HEK293 (cell line): ENCODE results near the gene ZNF236.

Source experiments
- CTCF ChIA-PET: fragments of 350-600 bp; formaldehyde crosslinking; extraction: SDS; loops from one replicate; lab custom pipeline; 2021; ENCODE audit warnings: antibody characterized with exemption; lab: Yijun Ruan, JAX
- POLR2A ChIA-PET: fragments of 300-600 bp; formaldehyde crosslinking; extraction: SDS; loops from one replicate; lab custom pipeline; 2020; ENCODE audit warnings: antibody characterized with exemption, inconsistent platforms; lab: Yijun Ruan, JAX
- H3K27ac ChIP-seq: fragments of 200-500 bp; sonication (Bioruptor generic); 2 replicates; pipeline ENCODE4 v1.5.1; 2014; ENCODE audit warnings: low read depth, low read length, control low read depth, inconsistent platforms; ENCODE audit errors: extremely low read depth
- H3K36me3 ChIP-seq, 2 experiments: fragments of 200-500 bp in 1 of 2; sonication (Bioruptor generic) in 1 of 2; 1 replicate in 1 of 2; 2 replicates in 1 of 2; pipeline ENCODE4 v1.5.1; 2014 to 2017; ENCODE audit warnings: inconsistent platforms in 2 of 2, low read length in 2 of 2; ENCODE audit not compliant: control insufficient read depth in 2 of 2, insufficient read depth in 1 of 2
- H3K4me1 ChIP-seq: fragments of 200-500 bp; sonication (Bioruptor generic); 2 replicates; pipeline ENCODE4 v1.5.1; 2014; ENCODE audit warnings: mild to moderate bottlenecking, low read length, inconsistent platforms; ENCODE audit not compliant: control insufficient read depth, insufficient read depth
- H3K4me3 ChIP-seq: 2 replicates; pipeline ENCODE4 v1.5.1; 2011; ENCODE audit warnings: low read depth, mild to moderate bottlenecking, control low read depth, low read length, moderate library complexity
- H3K9me3 ChIP-seq: fragments of 200-500 bp; sonication (Bioruptor generic); 2 replicates; pipeline ENCODE4 v1.5.1; 2014; ENCODE audit warnings: low read depth, low read length, inconsistent platforms; ENCODE audit not compliant: control insufficient read depth, insufficient read depth
- AEBP2 ChIP-seq: fragments of 450-650 bp; formaldehyde crosslinking; IDR thresholded peaks from 2 replicates; pipeline ENCODE4 v1.5.1; 2016; ENCODE audit warnings: missing biosample characterization, missing genetic modification characterization, borderline replicate concordance
- IKZF3 ChIP-seq: fragments of 450-650 bp; IDR thresholded peaks from 2 replicates; pipeline ENCODE4 v1.5.0; 2018; ENCODE audit warnings: missing biosample characterization, mild to moderate bottlenecking, missing genetic modification characterization, moderate library complexity
- KLF1 ChIP-seq: fragments of 450-650 bp; formaldehyde crosslinking; IDR thresholded peaks from 2 replicates; pipeline ENCODE4 v1.5.1; 2016; ENCODE audit warnings: missing biosample characterization, missing genetic modification characterization
- KLF9 ChIP-seq: fragments of 450-650 bp; formaldehyde crosslinking; IDR thresholded peaks from 2 replicates; pipeline ENCODE4 v1.5.1; 2016; ENCODE audit warnings: missing biosample characterization, missing genetic modification characterization, low read depth
- MZF1 ChIP-seq: fragments of 450-650 bp; formaldehyde crosslinking; IDR thresholded peaks from 2 replicates; pipeline ENCODE4 v1.5.1; 2017; ENCODE audit warnings: missing biosample characterization, missing genetic modification characterization, borderline replicate concordance
- PRDM6 ChIP-seq: fragments of 450-650 bp; formaldehyde crosslinking; IDR thresholded peaks from 2 replicates; pipeline ENCODE4 v1.5.1; 2017; ENCODE audit warnings: missing biosample characterization, missing genetic modification characterization
- RBAK ChIP-seq: fragments of 450-650 bp; formaldehyde crosslinking; IDR thresholded peaks from 2 replicates; pipeline ENCODE4 v1.5.1; 2016; ENCODE audit warnings: missing biosample characterization, missing genetic modification characterization
- SCRT2 ChIP-seq: fragments of 450-650 bp; formaldehyde crosslinking; IDR thresholded peaks from 2 replicates; pipeline ENCODE4 v1.5.1; 2016; ENCODE audit warnings: missing biosample characterization, missing genetic modification characterization
- YY1 ChIP-seq: fragments of 450-650 bp; formaldehyde crosslinking; IDR thresholded peaks from 2 replicates; pipeline ENCODE4 v1.5.1; 2018; ENCODE audit warnings: missing biosample characterization, missing genetic modification characterization
- ZBTB49 ChIP-seq: fragments of 450-650 bp; formaldehyde crosslinking; IDR thresholded peaks from 2 replicates; pipeline ENCODE4 v1.5.1; 2016; ENCODE audit warnings: missing biosample characterization, missing genetic modification characterization, low read depth
- ZBTB8A ChIP-seq: fragments of 450-650 bp; formaldehyde crosslinking; IDR thresholded peaks from 2 replicates; pipeline ENCODE4 v1.5.1; 2016; ENCODE audit warnings: missing biosample characterization, missing genetic modification characterization
- ZFP3 ChIP-seq: fragments of 450-650 bp; formaldehyde crosslinking; IDR thresholded peaks from 2 replicates; pipeline ENCODE4 v1.5.1; 2016; ENCODE audit warnings: low read depth, missing biosample characterization, missing genetic modification characterization
- ZNF16 ChIP-seq: fragments of 450-650 bp; formaldehyde crosslinking; IDR thresholded peaks from 2 replicates; pipeline ENCODE4 v1.5.1; 2016; ENCODE audit warnings: low read depth, missing biosample characterization, missing genetic modification characterization
- ZNF18 ChIP-seq: fragments of 450-650 bp; formaldehyde crosslinking; IDR thresholded peaks from 2 replicates; pipeline ENCODE4 v1.5.1; 2016; ENCODE audit warnings: missing biosample characterization, missing genetic modification characterization
- ZNF23 ChIP-seq: fragments of 450-650 bp; formaldehyde crosslinking; IDR thresholded peaks from 2 replicates; pipeline ENCODE4 v1.5.1; 2016; ENCODE audit warnings: missing biosample characterization, missing genetic modification characterization, borderline replicate concordance
- ZNF366 ChIP-seq: fragments of 450-650 bp; formaldehyde crosslinking; conservative IDR thresholded peaks from 2 replicates; pipeline ENCODE4 v1.5.1; 2016; ENCODE audit warnings: missing biosample characterization, missing genetic modification characterization
- ZNF404 ChIP-seq: fragments of 450-650 bp; formaldehyde crosslinking; IDR thresholded peaks from 2 replicates; pipeline ENCODE4 v1.5.1; 2017; ENCODE audit warnings: missing biosample characterization, missing genetic modification characterization
- ZNF473 ChIP-seq: fragments of 450-650 bp; formaldehyde crosslinking; IDR thresholded peaks from 2 replicates; pipeline ENCODE4 v1.5.1; 2017; ENCODE audit warnings: missing biosample characterization, missing genetic modification characterization
- ZNF555 ChIP-seq: fragments of 450-650 bp; formaldehyde crosslinking; conservative IDR thresholded peaks from 2 replicates; pipeline ENCODE4 v1.5.1; 2017; ENCODE audit warnings: missing biosample characterization, mild to moderate bottlenecking, missing genetic modification characterization, inconsistent platforms
- ZNF558 ChIP-seq: fragments of 450-650 bp; formaldehyde crosslinking; IDR thresholded peaks from 2 replicates; pipeline ENCODE4 v1.5.1; 2016; ENCODE audit warnings: missing biosample characterization, missing genetic modification characterization
- ZNF596 ChIP-seq: fragments of 450-650 bp; IDR thresholded peaks from 2 replicates; pipeline ENCODE4 v1.5.0; 2018; ENCODE audit warnings: missing biosample characterization, mild to moderate bottlenecking, missing genetic modification characterization, moderate library complexity
- ZNF76 ChIP-seq: fragments of 450-650 bp; formaldehyde crosslinking; IDR thresholded peaks from 2 replicates; pipeline ENCODE4; 2016; ENCODE audit warnings: low read depth, missing biosample characterization, missing genetic modification characterization, borderline replicate concordance
- ZNF768 ChIP-seq: fragments of 450-650 bp; formaldehyde crosslinking; IDR thresholded peaks from 2 replicates; pipeline ENCODE4 v1.5.1; 2018; ENCODE audit warnings: missing biosample characterization, mild to moderate bottlenecking, missing genetic modification characterization
- ZNF785 ChIP-seq: fragments of 450-650 bp; formaldehyde crosslinking; IDR thresholded peaks from 2 replicates; pipeline ENCODE4 v1.5.1; 2016; ENCODE audit warnings: missing biosample characterization, missing genetic modification characterization
- ZNF830 ChIP-seq: fragments of 450-650 bp; IDR thresholded peaks from 2 replicates; pipeline ENCODE4 v1.5.0; 2018; ENCODE audit warnings: missing biosample characterization, missing genetic modification characterization, low read depth, mild to moderate bottlenecking, moderate library complexity
- ZNF843 ChIP-seq: fragments of 450-650 bp; formaldehyde crosslinking; IDR thresholded peaks from 2 replicates; pipeline ENCODE4 v1.5.1; 2016; ENCODE audit warnings: missing biosample characterization, missing genetic modification characterization

The ZNF236 gene

GRCh38 chr18:76985156-76985950 lies 163.0 kb downstream of the ZNF236 start:
- H3K4me1 ChIP-seq, result no peaks in the 10 kb centered on the region
- no peaks in the 10 kb centered on the region for H3K36me3 ChIP-seq
- ChIA-PET POLR2A (no interaction called here), CTCF (interaction anchor here (0.5 to 7.1 kb wide), 10 partner anchors 9 to 586 kb away, joined by 3 to 84 read pairs (median 10); no protein-coding TSS in a partner anchor)
- no peak overlapping the region for H3K27ac ChIP-seq
- TF ChIP-seq RBAK (tag by site-specific recombination), result no peak
- no peaks in the 10 kb centered on the region for H3K9me3 ChIP-seq
- no peak overlapping the region for H3K4me3 ChIP-seq

GRCh38 chr18:76985951-76986236 lies 163.5 kb downstream of the ZNF236 start:
- no peaks in the 10 kb centered on the region for H3K36me3 ChIP-seq
- H3K27ac ChIP-seq, result no peak overlapping the region
- TF ChIP-seq ZNF768 (tag by site-specific recombination) (no peak), SCRT2 (tag by site-specific recombination) (no peak), AEBP2 (no peak), ZNF16 (no peak), ZNF830 (tag by site-specific recombination) (no peak), ZBTB8A (tag by site-specific recombination) (no peak), ZFP3 (no peak), ZNF404 (tag by site-specific recombination) (no peak), IKZF3 (tag by site-specific recombination) (no peak), PRDM6 (no peak), KLF9 (tag by site-specific recombination) (no peak), ZNF785 (tag by site-specific recombination) (no peak), ZNF473 (tag by site-specific recombination) (no peak), ZNF558 (tag by site-specific recombination) (no peak), KLF1 (tag by site-specific recombination) (no peak), MZF1 (tag by site-specific recombination) (no peak), YY1 (tag by site-specific recombination) (no peak), ZNF366 (no peak), ZNF76 (no peak)
- ChIA-PET CTCF (interaction anchor here (1.1 to 7.1 kb wide), 6 partner anchors 12 to 184 kb away, joined by 3 to 84 read pairs (median 10); no protein-coding TSS in a partner anchor), POLR2A (no interaction called here)
- no peak overlapping the region for H3K4me3 ChIP-seq
- no peaks in the 10 kb centered on the region for H3K9me3 ChIP-seq
- no peaks in the 10 kb centered on the region for H3K4me1 ChIP-seq

- Histone ChIP-seq H3K9me3 (no peaks in the 10 kb centered on the region), H3K4me1 (no peaks in the 10 kb centered on the region), H3K4me3 (no peak overlapping the region), H3K36me3 (no peaks in the 10 kb centered on the region), H3K27ac (no peak overlapping the region)
- POLR2A ChIA-PET, result no interaction called here
- CTCF ChIA-PET, result interaction anchor here (1.1 to 7.1 kb wide), 4 partner anchors 13 to 184 kb away, joined by 3 to 84 read pairs (median 17); no protein-coding TSS in a partner anchor
- TF ChIP-seq ZBTB49 (tag by site-specific recombination), result no peak
- TF ChIP-seq ZNF596 (tag by site-specific recombination), result no peak
- no peak for TF ChIP-seq ZNF18 (tag by site-specific recombination)
- TF ChIP-seq ZNF555 (tag by site-specific recombination), result no peak
- TF ChIP-seq ZNF23 (tag by site-specific recombination), result no peak
- TF ChIP-seq ZNF843 (tag by site-specific recombination), result no peak
Observed at GRCh38 chr18:76986406-76986805, 164.0 kb downstream of the ZNF236 start.
